Activated naive CD8-positive, alpha-beta T cell treated with anti-CD3 and anti-CD28 coated beads, Interleukin-2, amount 10 ng/mL, durations not matched to agents 7 days and 5 days (primary cell): ENCODE results near the gene KPNA1. TPM values are rescaled to one million over a fixed set of nuclear protein-coding genes. Genes with fewer than 3 reads are reported as not detected.
"Not testable (repeated sequence)": the region's sequence is repeated elsewhere in the genome, so short reads cannot be mapped to it uniquely, and the experiment has no call there.

Experiments
- ATAC-seq: fragments of 150-1000 bp; cut with Tn5 transposase; one replicate; pipeline ENCODE4 v1.10.0; 2021; ENCODE audit warnings: low read depth, moderate library complexity
- POLR2A ChIA-PET: fragments of 350-600 bp; sonication (Branson Sonifier 250); formaldehyde crosslinking; loops from one replicate; lab custom pipeline; 2021; ENCODE audit warnings: antibody characterized with exemption; lab: Charles Lee
- DNase-seq: peaks from one replicate; pipeline ENCODE4 v3.0.0; 2021
- H3K27ac Mint-ChIP-seq: one replicate; pipeline ENCODE4 v1.8.0; 2022; ENCODE audit warnings: mild to moderate bottlenecking, mixed read lengths
- H3K27me3 Mint-ChIP-seq: one replicate; pipeline ENCODE4 v1.8.0; 2022; ENCODE audit warnings: mild to moderate bottlenecking, moderate library complexity, mixed read lengths
- H3K36me3 Mint-ChIP-seq: one replicate; pipeline ENCODE4 v1.8.0; 2021; ENCODE audit warnings: mild to moderate bottlenecking, mixed read lengths
- H3K4me1 Mint-ChIP-seq: one replicate; pipeline ENCODE4 v1.8.0; 2021; ENCODE audit warnings: mixed read lengths
- H3K4me3 Mint-ChIP-seq: one replicate; pipeline ENCODE4 v1.8.0; 2022; ENCODE audit warnings: mild to moderate bottlenecking, moderate library complexity, mixed read lengths
- H3K9me3 Mint-ChIP-seq: one replicate; pipeline ENCODE4 v1.8.0; 2021; ENCODE audit warnings: mixed read lengths
- total RNA-seq, 2 experiments: library from RNA; stranded (reverse); gene quantifications; one replicate each; pipeline ENCODE4 v1.2.3, GENCODE V29; 2021

KPNA1 gene
- total RNA-seq, 2 experiments from 2014 or later, result 53.8 to 60.6 TPM

GRCh38 chr3:122457706-122458105, 57.0 kb downstream of the KPNA1 start:
- Mint-ChIP-seq H3K9me3 (no peaks in the 10 kb centered on the region), H3K27ac (no peak overlapping the region), H3K27me3 (no peaks in the 10 kb centered on the region), H3K4me1 (peaks cover 4% of the 10 kb centered on the region), H3K4me3 (no peak overlapping the region), H3K36me3 (peaks cover 9% of the 10 kb centered on the region)
- no peak for ATAC-seq
- POLR2A ChIA-PET, result no interaction called here
- no peak for DNase-seq

GRCh38 chr3:122456074-122456473, 58.7 kb downstream of the KPNA1 start:
- ATAC-seq (no peak), DNase-seq (no peak)
- Mint-ChIP-seq H3K27me3 (no peaks in the 10 kb centered on the region), H3K36me3 (peaks cover 5% of the 10 kb centered on the region), H3K4me1 (peaks cover 2% of the 10 kb centered on the region), H3K27ac (no peak overlapping the region), H3K9me3 (no peaks in the 10 kb centered on the region), H3K4me3 (no peak overlapping the region)
- POLR2A ChIA-PET, result no interaction called here

GRCh38 chr3:122451371-122451770, 63.4 kb downstream of the KPNA1 start:
- no peaks in the 10 kb centered on the region for H3K27me3 Mint-ChIP-seq
- H3K4me1 Mint-ChIP-seq, result peaks cover 2% of the 10 kb centered on the region
- no peak for DNase-seq
- POLR2A ChIA-PET, result no interaction called here
- H3K9me3 Mint-ChIP-seq, result peaks cover 7% of the 10 kb centered on the region
- H3K4me3 Mint-ChIP-seq, result no peak overlapping the region
- no peak overlapping the region for H3K27ac Mint-ChIP-seq
- H3K36me3 Mint-ChIP-seq, result peaks cover 37% of the 10 kb centered on the region
- ATAC-seq, result no peak

- DNase-seq, H3K9me3 Mint-ChIP-seq, H3K4me3 Mint-ChIP-seq, POLR2A ChIA-PET, H3K27ac Mint-ChIP-seq, H3K27me3 Mint-ChIP-seq, ATAC-seq, H3K4me1 Mint-ChIP-seq: not testable (repeated sequence)
- H3K36me3 Mint-ChIP-seq, result peaks cover 61% of the 10 kb centered on the region
Measured at GRCh38 chr3:122448218-122448617, 66.5 kb downstream of the KPNA1 start.

GRCh38 chr3:122444491-122444887, 70.2 kb downstream of the KPNA1 start:
- H3K36me3 Mint-ChIP-seq, result peaks cover 66% of the 10 kb centered on the region
- H3K27ac Mint-ChIP-seq, ATAC-seq, H3K4me1 Mint-ChIP-seq, POLR2A ChIA-PET, H3K4me3 Mint-ChIP-seq, H3K27me3 Mint-ChIP-seq, H3K9me3 Mint-ChIP-seq, DNase-seq: not testable (repeated sequence)

- POLR2A ChIA-PET, H3K27me3 Mint-ChIP-seq, H3K4me1 Mint-ChIP-seq, H3K9me3 Mint-ChIP-seq, H3K4me3 Mint-ChIP-seq, ATAC-seq, H3K27ac Mint-ChIP-seq, DNase-seq: not testable (repeated sequence)
- peaks cover 60% of the 10 kb centered on the region for H3K36me3 Mint-ChIP-seq
Measured at GRCh38 chr3:122443762-122444490, 70.8 kb downstream of the KPNA1 start.

GRCh38 chr3:122443090-122443489, 71.6 kb downstream of the KPNA1 start:
- no peak for ATAC-seq
- POLR2A ChIA-PET, result no interaction called here
- no peaks in the 10 kb centered on the region for H3K27me3 Mint-ChIP-seq
- peaks cover 6% of the 10 kb centered on the region for H3K9me3 Mint-ChIP-seq
- no peak overlapping the region for H3K4me3 Mint-ChIP-seq
- no peak for DNase-seq
- peaks cover 54% of the 10 kb centered on the region for H3K36me3 Mint-ChIP-seq
- peaks cover 2% of the 10 kb centered on the region for H3K4me1 Mint-ChIP-seq
- no peak overlapping the region for H3K27ac Mint-ChIP-seq

- POLR2A ChIA-PET, result no interaction called here
- ATAC-seq, result no peak
- H3K27me3 Mint-ChIP-seq, result no peaks in the 10 kb centered on the region
- H3K27ac Mint-ChIP-seq, result no peak overlapping the region
- H3K4me1 Mint-ChIP-seq, result no peaks in the 10 kb centered on the region
- no peak overlapping the region for H3K4me3 Mint-ChIP-seq
- peaks cover 6% of the 10 kb centered on the region for H3K9me3 Mint-ChIP-seq
- no peak for DNase-seq
- H3K36me3 Mint-ChIP-seq, result peaks cover 44% of the 10 kb centered on the region
Measured at GRCh38 chr3:122435950-122436349, 78.8 kb downstream of the KPNA1 start.

- DNase-seq (no peak), ATAC-seq (no peak)
- peaks cover 2% of the 10 kb centered on the region for H3K4me1 Mint-ChIP-seq
- POLR2A ChIA-PET, result interaction anchor here (1.1 kb wide), 1 partner anchor 14 kb away, joined by 3 read pairs; no protein-coding TSS in a partner anchor
- H3K9me3 Mint-ChIP-seq, result no peaks in the 10 kb centered on the region
- H3K36me3 Mint-ChIP-seq, result peaks cover 61% of the 10 kb centered on the region
- H3K27me3 Mint-ChIP-seq, result no peaks in the 10 kb centered on the region
- no peak overlapping the region for H3K27ac Mint-ChIP-seq
- no peak overlapping the region for H3K4me3 Mint-ChIP-seq
Measured at GRCh38 chr3:122430371-122430770, 84.4 kb downstream of the KPNA1 start.

- no peaks in the 10 kb centered on the region for H3K9me3 Mint-ChIP-seq
- POLR2A ChIA-PET, result no interaction called here
- H3K27me3 Mint-ChIP-seq, result no peaks in the 10 kb centered on the region
- no peak for ATAC-seq
- no peak overlapping the region for H3K4me3 Mint-ChIP-seq
- DNase-seq, result no peak
- peaks cover 53% of the 10 kb centered on the region for H3K36me3 Mint-ChIP-seq
- H3K27ac Mint-ChIP-seq, result no peak overlapping the region
- peaks cover 2% of the 10 kb centered on the region for H3K4me1 Mint-ChIP-seq
Measured at GRCh38 chr3:122427857-122428471, 86.8 kb downstream of the KPNA1 start.

GRCh38 chr3:122421836-122422235, 92.9 kb downstream of the KPNA1 start:
- no peak for DNase-seq
- no peak overlapping the region for H3K27ac Mint-ChIP-seq
- peaks cover 30% of the 10 kb centered on the region for H3K36me3 Mint-ChIP-seq
- H3K9me3 Mint-ChIP-seq, result no peaks in the 10 kb centered on the region
- no peak for ATAC-seq
- H3K4me3 Mint-ChIP-seq, result no peak overlapping the region
- H3K27me3 Mint-ChIP-seq, result no peaks in the 10 kb centered on the region
- POLR2A ChIA-PET, result no interaction called here
- H3K4me1 Mint-ChIP-seq, result peaks cover 7% of the 10 kb centered on the region

GRCh38 chr3:122421101-122421500, 93.6 kb downstream of the KPNA1 start:
- H3K27me3 Mint-ChIP-seq, result no peaks in the 10 kb centered on the region
- no peaks in the 10 kb centered on the region for H3K9me3 Mint-ChIP-seq
- H3K36me3 Mint-ChIP-seq, result peaks cover 24% of the 10 kb centered on the region
- peaks cover 10% of the 10 kb centered on the region for H3K4me1 Mint-ChIP-seq
- H3K27ac Mint-ChIP-seq, result no peak overlapping the region
- POLR2A ChIA-PET, result interaction anchor here (0.6 kb wide), 1 partner anchor 69 kb away, joined by 3 read pairs; no protein-coding TSS in a partner anchor
- no peak for ATAC-seq
- no peak for DNase-seq
- H3K4me3 Mint-ChIP-seq, result no peak overlapping the region

GRCh38 chr3:122416966-122417365, 97.8 kb downstream of the KPNA1 start:
- Mint-ChIP-seq H3K4me3 (peak overlapping the region; percentile 97), H3K4me1 (peaks cover 34% of the 10 kb centered on the region), H3K27ac (peak overlapping the region; percentile 98), H3K27me3 (no peaks in the 10 kb centered on the region), H3K36me3 (peaks cover 21% of the 10 kb centered on the region), H3K9me3 (no peaks in the 10 kb centered on the region)
- DNase-seq, result no peak
- ATAC-seq, result no peak
- POLR2A ChIA-PET, result interaction anchor here (0.5 to 2.4 kb wide), 11 partner anchors 33 to 871 kb away, joined by 3 to 25 read pairs (median 5); partner anchors contain the start of genes DTX3L, FAM162A, HCLS1 and HSPBAP1
